Fibroblast of the aortic adventitia (primary cell): ENCODE results near the gene GRM7. TPM values are rescaled to one million over a fixed set of nuclear protein-coding genes. Genes with fewer than 3 reads are reported as not detected.

Source experiments
- DNase-seq: peaks from one replicate; pipeline ENCODE4 v3.0.0-alpha.2; 2010; ENCODE audit warnings: low read depth
- H3K4me3 ChIP-seq: 2 replicates; pipeline ENCODE4 v1.5.1; 2011; ENCODE audit warnings: low read depth, mild to moderate bottlenecking, control low read depth, low read length, moderate library complexity
- total RNA-seq: library from RNA; depleted of rRNA; stranded (reverse); fragments of >200 nt; gene quantifications from 2 replicates; pipeline ENCODE4 v1.2.3, GENCODE V29; 2012; ENCODE audit warnings: low replicate concordance
- TF ChIP-seq, protein P1 (sequence below): IDR thresholded peaks from 2 replicates; pipeline ENCODE4 v1.5.1; 2011; ENCODE audit warnings: mild to moderate bottlenecking, low read length, control low read depth, inconsistent platforms; ENCODE audit not compliant: insufficient read depth

Gene GRM7
- total RNA-seq, 1 donor = 0.09 TPM

DNA sequence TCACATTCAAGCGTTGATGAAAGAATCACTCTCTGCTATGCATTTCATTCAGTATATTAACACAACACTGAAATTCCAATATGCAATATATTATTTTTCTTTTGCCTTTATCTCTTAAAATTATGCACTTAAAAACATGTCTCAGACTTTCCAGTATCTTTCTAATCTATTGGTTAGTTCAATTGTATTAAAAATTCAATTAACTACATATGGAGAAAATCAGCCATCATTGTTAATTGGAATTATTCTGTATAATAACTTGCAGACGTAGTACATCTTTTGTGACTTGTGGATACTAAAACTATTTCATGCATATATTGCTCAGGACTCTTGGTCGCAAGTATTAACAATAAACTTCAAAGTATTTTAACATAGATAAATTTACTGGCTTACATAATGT lies 715.6 kb downstream of the GRM7 start:
- no peak overlapping the region for H3K4me3 ChIP-seq
- no peak for DNase-seq
- TF ChIP-seq, protein P1, sequence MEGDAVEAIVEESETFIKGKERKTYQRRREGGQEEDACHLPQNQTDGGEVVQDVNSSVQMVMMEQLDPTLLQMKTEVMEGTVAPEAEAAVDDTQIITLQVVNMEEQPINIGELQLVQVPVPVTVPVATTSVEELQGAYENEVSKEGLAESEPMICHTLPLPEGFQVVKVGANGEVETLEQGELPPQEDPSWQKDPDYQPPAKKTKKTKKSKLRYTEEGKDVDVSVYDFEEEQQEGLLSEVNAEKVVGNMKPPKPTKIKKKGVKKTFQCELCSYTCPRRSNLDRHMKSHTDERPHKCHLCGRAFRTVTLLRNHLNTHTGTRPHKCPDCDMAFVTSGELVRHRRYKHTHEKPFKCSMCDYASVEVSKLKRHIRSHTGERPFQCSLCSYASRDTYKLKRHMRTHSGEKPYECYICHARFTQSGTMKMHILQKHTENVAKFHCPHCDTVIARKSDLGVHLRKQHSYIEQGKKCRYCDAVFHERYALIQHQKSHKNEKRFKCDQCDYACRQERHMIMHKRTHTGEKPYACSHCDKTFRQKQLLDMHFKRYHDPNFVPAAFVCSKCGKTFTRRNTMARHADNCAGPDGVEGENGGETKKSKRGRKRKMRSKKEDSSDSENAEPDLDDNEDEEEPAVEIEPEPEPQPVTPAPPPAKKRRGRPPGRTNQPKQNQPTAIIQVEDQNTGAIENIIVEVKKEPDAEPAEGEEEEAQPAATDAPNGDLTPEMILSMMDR = no peak

- DNase-seq = no peak
- H3K4me3 ChIP-seq = no peak overlapping the region
- TF ChIP-seq, protein P1 = no peak
Observed at GRCh38 chr3:7577513-7577912, 716.6 kb downstream of the GRM7 start.

- TF ChIP-seq, protein P1 = no peak
- H3K4me3 ChIP-seq = no peak overlapping the region
- no peak for DNase-seq
Observed at GRCh38 chr3:7581831-7582230, 720.9 kb downstream of the GRM7 start.

DNA sequence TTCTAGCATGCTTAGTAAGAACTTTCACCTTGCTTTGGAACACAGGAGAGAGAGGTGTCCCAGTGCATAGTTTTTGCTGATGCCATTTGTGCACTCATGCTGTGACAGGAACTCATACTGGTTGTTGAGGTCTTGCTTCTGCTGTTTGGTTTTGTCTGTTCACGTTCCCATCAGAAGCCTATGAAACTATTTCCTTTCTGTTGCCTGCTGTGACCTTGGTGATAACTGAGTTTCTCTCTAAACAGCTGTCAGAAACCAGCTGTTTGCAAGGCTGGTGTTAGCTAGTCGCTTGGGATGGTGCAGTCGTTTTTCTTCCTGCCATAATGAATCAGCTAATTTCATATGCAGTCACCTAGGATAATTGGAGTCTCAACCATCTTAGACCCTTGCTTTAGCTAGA lies 724.1 kb downstream of the GRM7 start:
- no peak overlapping the region for H3K4me3 ChIP-seq
- TF ChIP-seq, protein P1 = no peak
- no peak for DNase-seq

- TF ChIP-seq, protein P1 = no peak
- no peak overlapping the region for H3K4me3 ChIP-seq
- no peak for DNase-seq
Observed at GRCh38 chr3:7588236-7588635, 727.3 kb downstream of the GRM7 start.

DNA sequence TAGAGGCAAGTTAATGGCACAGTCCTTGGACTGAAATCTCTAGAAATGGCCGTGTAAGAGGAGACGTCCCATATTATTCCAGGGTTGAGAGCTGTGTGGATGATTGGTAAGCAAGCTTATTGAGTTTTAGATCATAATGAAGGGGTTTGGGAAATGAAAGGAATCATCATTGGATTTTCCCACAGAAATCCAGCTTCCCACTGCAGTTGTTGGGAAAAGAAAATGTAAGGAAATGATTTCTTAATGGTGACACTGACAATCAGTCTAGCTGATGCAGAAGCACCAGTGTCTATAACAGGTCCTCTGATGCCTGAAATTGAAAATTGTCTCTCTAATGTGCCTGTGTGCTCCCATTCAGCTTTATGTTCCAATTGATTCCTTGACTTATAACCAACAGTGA lies 728.6 kb downstream of the GRM7 start:
- DNase-seq = no peak
- H3K4me3 ChIP-seq = no peak overlapping the region
- TF ChIP-seq, protein P1 = no peak

DNA sequence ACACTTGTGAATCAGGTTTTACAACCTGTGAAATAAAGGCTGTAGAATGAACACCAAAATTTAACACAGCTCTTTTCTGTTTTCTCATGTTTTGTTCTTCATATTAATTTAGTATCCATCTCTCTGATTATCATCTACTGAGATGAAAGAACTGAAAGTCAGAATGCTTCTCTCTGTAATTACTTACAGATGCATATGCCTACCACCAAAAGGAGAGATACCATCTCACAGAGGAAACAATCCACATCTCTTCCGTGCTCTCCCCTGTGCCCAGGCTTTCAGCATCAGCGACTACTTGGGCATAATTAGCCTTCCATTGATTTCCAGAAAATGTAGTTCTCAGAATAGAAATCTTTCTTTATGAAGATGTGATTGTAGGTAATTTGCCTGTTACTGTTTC lies 741.4 kb downstream of the GRM7 start:
- no peak overlapping the region for H3K4me3 ChIP-seq
- no peak for DNase-seq
- TF ChIP-seq, protein P1 = no peak
